ENCODE results near the gene RIC8A. TPM values are rescaled to one million over a fixed set of nuclear protein-coding genes. Genes with fewer than 3 reads are reported as not detected.

RIC8A gene
- total RNA-seq, 1 donor from 2014 or later = 76.2 TPM

GRCh38 chr11:244376-244775 lies 36.9 kb downstream of the RIC8A start:
- DNase-seq = no peak

GRCh38 chr11:249062-249461 lies 41.6 kb downstream of the RIC8A start:
- DNase-seq = no peak

- no peak for DNase-seq
Observed at GRCh38 chr11:250274-250673, 42.8 kb downstream of the RIC8A start.

- DNase-seq = peak; percentile 60
Observed at GRCh38 chr11:250740-251299, 43.3 kb downstream of the RIC8A start.

GRCh38 chr11:251550-251949 lies 44.0 kb downstream of the RIC8A start:
- DNase-seq = no peak

- no peak for DNase-seq
Observed at GRCh38 chr11:252666-253065, 45.2 kb downstream of the RIC8A start.

GRCh38 chr11:253160-253885 lies 45.8 kb downstream of the RIC8A start:
- no peak for DNase-seq

GRCh38 chr11:253886-254270 lies 46.4 kb downstream of the RIC8A start:
- no peak for DNase-seq

GRCh38 chr11:255176-255575 lies 47.7 kb downstream of the RIC8A start:
- no peak for DNase-seq

GRCh38 chr11:255816-256215 lies 48.3 kb downstream of the RIC8A start:
- no peak for DNase-seq

GRCh38 chr11:256952-257737 lies 49.6 kb downstream of the RIC8A start:
- DNase-seq = no peak

GRCh38 chr11:257766-258493 lies 50.4 kb downstream of the RIC8A start:
- no peak for DNase-seq

GRCh38 chr11:259413-259812 lies 51.9 kb downstream of the RIC8A start:
- DNase-seq = no peak

GRCh38 chr11:261624-262023 lies 54.1 kb downstream of the RIC8A start:
- DNase-seq = no peak

Other genes starting within 250 kb of the RIC8A start
- gene SCGB1C1, start 14.6 kb upstream of the RIC8A start, total RNA-seq = not detected
- gene BET1L, start 309 bp upstream of the RIC8A start, total RNA-seq = 14.7 TPM
- gene SIRT3, start 28.6 kb downstream of the RIC8A start, total RNA-seq = 14.0 TPM
- gene PSMD13, start 29.3 kb downstream of the RIC8A start, total RNA-seq = 95.1 TPM
- not detected for gene NLRP6, start 70.7 kb downstream of the RIC8A start, total RNA-seq
- 14.0 TPM for gene PGGHG, start 81.4 kb downstream of the RIC8A start, total RNA-seq
- gene IFITM5, start 91.8 kb downstream of the RIC8A start, total RNA-seq = not detected
- 9.7 TPM for gene IFITM2, start 100.1 kb downstream of the RIC8A start, total RNA-seq
- gene IFITM1, start 106.3 kb downstream of the RIC8A start, total RNA-seq = 4.2 TPM
- gene IFITM3, start 113.2 kb downstream of the RIC8A start, total RNA-seq = 34.9 TPM
- gene B4GALNT4, start 161.8 kb downstream of the RIC8A start, total RNA-seq = 22.9 TPM
- 39.2 TPM for gene PKP3, start 186.5 kb downstream of the RIC8A start, total RNA-seq
- gene SIGIRR, start 207.3 kb downstream of the RIC8A start, total RNA-seq = 10.7 TPM
- 2.1 TPM for gene ANO9, start 234.3 kb downstream of the RIC8A start, total RNA-seq
- 20.1 TPM for gene PTDSS2, start 242.6 kb downstream of the RIC8A start, total RNA-seq